GM21528 (cell line): ENCODE measurements around the gene OLIG2.

Experiments used
- ATAC-seq: cut with Tn5 transposase; IDR thresholded peaks from one replicate; pipeline ENCODE4 v1.9.1; 2021; ENCODE audit warnings: mild to moderate bottlenecking, moderate library complexity; ENCODE audit not compliant: unreplicated experiment, low FRiP score

OLIG2 gene

GRCh38 chr21:33019516-33019884, 6.2 kb upstream of the OLIG2 start:
- ATAC-seq: no peak

GRCh38 chr21:33019885-33020557, 5.7 kb upstream of the OLIG2 start:
- ATAC-seq: no peak

- ATAC-seq: no peak
Measured at GRCh38 chr21:33020558-33021100, 5.1 kb upstream of the OLIG2 start.

GRCh38 chr21:33021150-33021549, 4.6 kb upstream of the OLIG2 start:
- ATAC-seq: no peak

GRCh38 chr21:33021667-33022066, 4.1 kb upstream of the OLIG2 start:
- ATAC-seq: no peak

- ATAC-seq: no peak
Measured at GRCh38 chr21:33022489-33022827, 3.3 kb upstream of the OLIG2 start.

GRCh38 chr21:33022828-33023573, 2.7 kb upstream of the OLIG2 start:
- no peak for ATAC-seq

- no peak for ATAC-seq
Measured at GRCh38 chr21:33023574-33024200, 2.0 kb upstream of the OLIG2 start.

GRCh38 chr21:33024201-33025103, 1.3 kb upstream of the OLIG2 start:
- ATAC-seq: no peak

GRCh38 chr21:33025106-33025488, 638 bp upstream of the OLIG2 start:
- no peak for ATAC-seq

- ATAC-seq: no peak
Measured at GRCh38 chr21:33026443-33026858, 716 bp downstream of the OLIG2 start.

GRCh38 chr21:33026878-33027400, 1.2 kb downstream of the OLIG2 start:
- no peak for ATAC-seq

GRCh38 chr21:33027401-33028286, 1.9 kb downstream of the OLIG2 start:
- no peak for ATAC-seq

- no peak for ATAC-seq
Measured at GRCh38 chr21:33028287-33028670, 2.5 kb downstream of the OLIG2 start.

GRCh38 chr21:33028773-33029384, 3.1 kb downstream of the OLIG2 start:
- no peak for ATAC-seq

- ATAC-seq: no peak
Measured at GRCh38 chr21:33029385-33029921, 3.7 kb downstream of the OLIG2 start.

- no peak for ATAC-seq
Measured at GRCh38 chr21:33029975-33030461, 4.3 kb downstream of the OLIG2 start.

GRCh38 chr21:33030633-33031032, 4.9 kb downstream of the OLIG2 start:
- ATAC-seq: no peak
